Activated CD8-positive, alpha-beta memory T cell treated with anti-CD3 and anti-CD28 coated beads, Interleukin-2, amount 50 U/mL, for 48 hours (primary cell): ENCODE measurements around the gene CNN2.

Source experiments
- DNase-seq: peaks from one replicate; pipeline ENCODE4 v3.0.0-alpha.2; 2020

Gene CNN2

DNA sequence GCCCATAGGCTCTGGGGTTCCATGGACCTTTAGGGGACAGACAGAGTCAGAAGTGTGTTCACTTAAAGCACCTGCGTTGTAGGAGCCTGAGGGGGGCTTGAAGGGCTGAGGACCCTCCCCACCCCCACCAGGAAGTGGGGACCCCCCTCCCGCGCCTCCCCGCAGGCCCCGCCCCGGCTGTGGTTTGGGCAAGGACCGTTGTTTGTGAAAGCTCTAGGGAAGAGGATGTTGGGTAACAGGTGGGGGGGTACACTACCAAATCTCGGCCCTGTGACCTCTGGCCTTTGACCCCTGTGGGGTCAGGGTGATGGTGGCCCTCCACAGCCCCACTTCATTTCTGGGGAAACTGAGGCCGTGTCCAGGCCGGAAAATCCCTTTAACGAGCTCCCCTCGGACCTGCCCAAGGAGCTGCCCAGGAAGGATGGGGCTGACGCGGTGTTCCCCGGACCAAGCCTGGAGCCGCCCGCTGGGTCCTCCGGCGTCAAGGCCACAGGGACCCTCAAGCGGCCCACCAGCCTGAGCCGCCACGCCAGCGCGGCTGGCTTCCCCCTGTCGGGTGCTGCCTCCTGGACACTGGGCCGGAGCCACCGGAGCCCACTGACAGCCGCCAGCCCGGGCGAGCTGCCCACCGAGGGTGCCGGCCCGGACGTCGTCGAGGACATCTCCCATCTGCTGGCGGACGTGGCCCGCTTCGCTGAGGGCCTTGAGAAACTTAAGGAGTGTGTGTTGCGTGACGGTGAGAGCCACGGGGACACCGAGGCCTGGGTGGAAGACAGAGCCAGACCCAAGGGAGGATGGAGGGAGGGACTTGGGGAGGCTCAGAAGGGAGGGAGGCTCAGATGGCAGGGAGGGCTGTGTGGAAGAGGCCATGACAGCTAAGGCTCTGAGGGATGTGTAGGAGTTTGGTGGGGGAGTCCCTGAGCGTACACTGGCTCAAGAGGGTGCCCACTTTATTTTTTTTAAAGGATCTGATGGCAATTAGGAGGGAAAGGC lies 41.9 kb downstream of the CNN2 start:
- DNase-seq = no peak

DNA sequence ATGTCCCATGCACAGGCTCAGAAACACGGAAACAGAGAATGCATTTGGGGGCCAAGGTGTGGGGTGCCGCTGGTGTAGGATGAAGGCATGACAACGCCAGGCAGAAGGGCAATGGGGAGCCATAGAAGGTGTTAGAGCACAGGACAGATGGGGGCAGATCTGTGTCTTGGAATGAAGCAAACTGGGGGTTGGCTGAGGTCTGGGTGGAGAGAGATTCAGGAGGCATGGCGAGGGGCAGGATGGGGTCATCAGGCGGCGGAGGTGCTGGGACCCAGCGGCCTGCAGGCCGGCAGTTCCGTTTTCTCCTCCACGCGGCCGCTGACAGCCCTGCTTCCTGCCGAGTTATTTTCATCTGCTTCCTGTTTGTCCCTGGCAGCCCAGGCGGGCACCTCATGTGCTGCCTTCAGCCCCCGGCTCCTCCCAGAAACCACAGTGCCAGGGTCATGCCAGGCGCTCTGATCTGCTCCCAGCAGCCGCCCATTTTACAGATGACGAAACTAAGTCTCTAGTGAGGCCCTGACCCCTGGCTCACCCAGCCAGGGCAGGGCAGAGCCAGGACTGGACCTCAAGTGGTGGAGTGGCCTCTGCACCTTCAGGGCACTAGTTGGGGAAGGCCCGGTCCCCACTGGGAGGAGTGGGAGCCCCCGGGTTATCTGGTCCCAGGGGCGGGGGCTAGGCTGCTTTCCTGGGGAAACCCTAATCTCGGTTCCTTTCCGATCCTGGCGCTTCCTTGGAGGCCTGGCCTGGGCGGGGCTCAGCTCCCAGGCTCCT lies 42.8 kb downstream of the CNN2 start:
- no peak for DNase-seq

DNA sequence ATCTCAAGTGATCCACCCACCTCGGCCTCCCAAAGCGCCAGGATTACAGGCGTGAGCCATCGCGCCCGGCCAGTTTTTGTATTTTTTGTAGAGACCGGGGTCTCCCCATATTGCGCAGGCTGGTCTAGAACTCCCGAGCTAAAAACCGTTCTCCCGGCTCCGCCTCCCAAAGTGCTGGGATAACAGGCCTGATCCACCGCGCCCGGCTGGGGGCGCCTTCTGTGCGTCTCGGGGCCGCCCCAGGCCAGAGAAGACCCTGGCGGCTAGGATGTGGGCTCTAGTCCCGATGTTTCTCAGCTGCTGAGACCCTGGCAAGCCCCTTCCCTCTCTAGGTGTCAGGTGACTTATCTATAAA lies 44.1 kb downstream of the CNN2 start:
- DNase-seq = no peak

DNA sequence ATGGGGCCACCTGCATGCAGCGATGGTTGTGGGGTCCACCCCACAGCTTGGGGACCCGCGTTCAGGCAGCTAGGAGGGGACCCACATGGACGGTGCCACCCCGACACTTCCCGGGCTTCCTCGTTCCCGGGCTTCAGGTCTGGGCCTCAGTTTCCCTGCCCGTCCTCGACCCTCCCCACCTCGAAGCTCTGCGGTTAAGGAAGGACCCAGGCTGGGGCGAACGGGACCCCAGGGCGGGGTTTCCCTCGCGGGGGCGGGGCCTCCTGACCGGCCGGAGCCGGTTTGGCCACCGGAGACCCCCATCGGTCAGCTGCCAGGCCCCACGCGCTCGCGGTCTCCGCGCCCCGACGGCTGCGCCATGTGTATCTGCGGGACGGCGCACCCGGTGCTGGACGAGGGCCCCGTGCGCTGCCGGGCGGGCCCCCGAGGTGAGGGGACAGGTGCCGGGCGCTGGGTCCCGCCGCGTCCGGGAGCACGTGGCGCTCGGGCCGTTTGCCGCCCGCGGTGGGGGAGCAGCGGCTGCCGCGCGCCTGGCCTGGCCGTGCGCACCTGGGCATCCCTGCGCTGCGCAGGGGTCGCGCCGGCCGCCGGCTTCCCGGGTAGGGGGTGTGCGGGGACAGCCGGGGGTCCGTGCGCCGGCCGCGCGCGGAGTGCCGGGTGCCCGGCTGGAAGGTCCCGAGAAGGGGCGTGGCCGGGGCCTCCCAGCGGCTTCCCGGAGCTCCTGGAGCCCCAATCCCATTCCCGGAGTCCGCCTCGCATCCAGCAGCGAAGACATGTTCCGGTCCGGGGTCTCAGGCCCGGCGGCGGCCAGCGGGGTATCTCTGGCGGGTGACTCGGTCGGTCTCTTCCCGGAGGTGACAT lies 44.8 kb downstream of the CNN2 start:
- DNase-seq = no peak

DNA sequence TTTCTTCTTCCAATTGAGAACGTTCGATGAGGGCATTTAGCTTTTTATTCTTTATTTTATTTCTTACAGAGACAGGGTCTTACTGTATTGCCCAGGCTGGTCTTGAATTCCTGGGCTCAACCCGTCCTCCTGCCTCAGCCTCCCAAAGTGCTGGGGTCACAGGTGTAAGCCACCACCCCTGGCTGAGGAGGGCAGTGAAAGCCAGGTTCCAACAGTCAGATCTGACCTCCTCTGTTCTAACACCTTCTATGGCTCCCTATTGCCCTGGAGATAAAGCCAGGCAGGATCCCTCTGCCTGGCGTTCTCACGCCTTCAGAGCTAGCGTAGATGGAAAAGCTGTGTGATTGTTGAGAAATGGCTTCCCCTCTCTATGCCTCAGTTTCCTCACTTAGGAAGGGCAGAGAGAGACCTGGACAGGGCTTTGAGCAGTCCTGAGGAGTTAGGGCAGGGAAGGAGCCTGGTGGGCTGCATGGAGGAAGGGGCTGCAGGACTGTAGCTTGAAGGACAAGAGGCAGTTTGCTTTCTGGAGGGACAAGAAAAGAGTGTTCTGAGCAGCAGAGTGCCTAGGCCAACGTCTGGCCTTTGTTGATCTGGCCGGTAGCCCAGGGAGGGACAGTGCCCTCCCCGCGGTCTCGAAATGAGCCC lies 46.1 kb downstream of the CNN2 start:
- no peak for DNase-seq

DNA sequence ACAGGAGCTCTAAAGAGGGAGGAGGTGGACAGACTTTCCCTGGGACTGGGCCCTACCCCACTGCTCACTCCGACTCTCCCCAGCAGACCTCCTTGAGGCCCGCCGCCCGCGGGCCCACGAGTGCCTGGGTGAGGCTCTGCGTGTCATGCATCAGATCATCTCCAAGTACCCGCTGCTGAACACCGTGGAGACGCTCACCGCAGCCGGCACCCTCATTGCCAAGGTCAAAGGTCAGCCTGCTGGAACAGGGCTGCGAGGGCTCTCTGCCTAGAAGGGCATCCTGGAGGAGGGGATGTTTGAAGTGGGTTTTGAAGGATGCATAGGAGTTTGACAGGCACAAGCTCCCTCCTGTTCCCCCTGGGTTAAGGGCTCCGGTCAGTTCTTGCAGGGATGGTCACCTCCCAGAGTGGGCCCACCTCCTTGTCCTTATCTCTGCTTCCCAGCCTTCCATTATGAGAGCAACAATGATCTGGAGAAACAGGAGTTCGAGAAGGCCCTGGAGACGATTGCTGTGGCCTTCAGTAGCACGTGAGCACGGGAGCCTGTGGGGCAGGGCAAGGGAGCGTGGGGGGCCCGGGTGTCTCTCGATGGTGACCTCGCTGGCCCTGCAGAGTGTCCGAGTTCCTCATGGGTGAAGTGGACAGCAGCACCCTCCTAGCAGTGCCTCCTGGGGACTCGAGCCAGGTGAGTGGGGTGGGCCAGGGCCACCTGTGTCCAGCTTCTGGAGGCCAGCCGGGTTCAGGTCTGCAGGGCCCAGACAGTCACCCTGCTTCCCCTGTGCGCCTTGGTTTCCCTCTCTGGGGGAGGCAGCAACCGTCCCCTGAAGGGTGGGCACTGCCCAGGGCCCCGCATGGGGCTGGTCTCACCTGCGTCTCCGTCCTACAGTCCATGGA lies 46.9 kb downstream of the CNN2 start:
- DNase-seq = no peak

DNA sequence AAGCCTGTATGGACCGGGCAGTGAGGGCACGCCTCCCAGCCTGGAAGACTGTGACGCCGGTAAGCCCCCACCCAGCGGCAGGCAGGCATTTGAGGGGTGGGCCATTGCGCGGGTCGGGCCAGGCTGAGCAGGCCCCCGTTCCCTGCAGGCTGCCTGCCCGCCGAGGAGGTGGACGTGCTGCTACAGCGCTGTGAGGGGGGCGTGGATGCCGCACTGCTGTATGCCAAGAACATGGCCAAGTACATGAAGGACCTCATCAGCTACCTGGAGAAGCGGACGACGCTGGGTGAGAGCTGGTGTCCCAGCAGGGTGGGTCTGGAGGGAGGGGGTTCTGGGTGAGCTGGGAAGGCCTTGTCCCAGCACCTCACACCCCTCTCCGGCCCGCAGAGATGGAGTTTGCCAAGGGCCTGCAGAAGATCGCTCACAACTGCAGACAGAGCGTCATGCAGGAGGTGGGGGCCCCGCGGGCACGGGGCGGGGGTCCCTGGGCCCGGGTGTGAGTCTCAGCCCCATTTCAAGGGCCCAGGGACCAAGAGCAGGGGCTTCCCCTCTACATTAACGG lies 47.6 kb downstream of the CNN2 start:
- no peak for DNase-seq

DNA sequence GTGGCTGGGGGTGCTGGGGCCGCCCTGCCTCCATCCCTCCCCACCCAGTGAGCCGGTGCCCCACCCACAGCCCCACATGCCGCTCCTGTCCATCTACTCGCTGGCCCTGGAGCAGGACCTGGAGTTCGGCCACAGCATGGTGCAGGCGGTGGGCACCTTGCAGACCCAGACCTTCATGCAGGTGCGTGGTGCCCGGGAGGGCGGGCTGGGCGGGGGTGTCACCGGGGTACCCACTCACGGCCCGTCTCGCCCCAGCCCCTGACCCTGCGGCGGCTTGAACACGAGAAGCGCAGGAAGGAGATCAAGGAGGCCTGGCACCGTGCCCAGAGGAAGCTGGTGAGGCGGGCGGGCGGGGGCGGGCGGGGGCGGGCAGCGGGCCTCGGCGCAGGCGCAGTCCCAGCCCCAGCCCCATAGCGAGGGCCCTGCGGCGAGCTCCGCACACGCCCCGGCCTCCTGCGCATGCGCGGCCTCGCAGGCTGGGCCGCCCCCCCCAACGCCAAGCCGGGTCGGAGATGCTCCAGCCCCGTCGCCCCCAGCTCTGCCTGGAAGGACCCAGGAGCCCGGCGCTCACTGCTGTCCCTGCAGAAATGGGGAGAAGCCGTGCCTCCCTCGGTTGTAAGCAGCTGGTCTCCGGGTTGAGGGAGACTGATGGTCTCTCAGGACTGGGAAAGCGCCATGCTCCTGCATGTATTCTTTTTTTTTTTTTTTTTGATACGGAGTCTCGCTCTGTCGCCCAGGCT lies 48.3 kb downstream of the CNN2 start:
- peak; percentile 92 for DNase-seq

DNA sequence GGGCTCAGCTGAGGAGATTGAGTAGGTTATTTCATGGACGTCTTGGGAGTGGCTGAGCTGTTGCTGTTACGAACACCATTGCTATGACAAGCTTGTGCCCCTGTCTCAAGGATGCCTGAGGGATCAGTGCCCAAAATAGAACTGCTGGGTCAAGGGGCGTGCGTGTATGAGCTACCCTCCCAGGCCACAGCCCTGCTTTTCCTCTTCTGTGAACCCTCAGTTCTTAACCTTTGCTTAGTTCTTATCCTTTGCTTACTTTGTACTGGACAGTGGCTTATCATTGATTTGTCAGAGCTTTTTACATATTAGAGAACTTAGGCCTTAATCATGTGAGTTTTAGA lies 49.6 kb downstream of the CNN2 start:
- no peak for DNase-seq

DNA sequence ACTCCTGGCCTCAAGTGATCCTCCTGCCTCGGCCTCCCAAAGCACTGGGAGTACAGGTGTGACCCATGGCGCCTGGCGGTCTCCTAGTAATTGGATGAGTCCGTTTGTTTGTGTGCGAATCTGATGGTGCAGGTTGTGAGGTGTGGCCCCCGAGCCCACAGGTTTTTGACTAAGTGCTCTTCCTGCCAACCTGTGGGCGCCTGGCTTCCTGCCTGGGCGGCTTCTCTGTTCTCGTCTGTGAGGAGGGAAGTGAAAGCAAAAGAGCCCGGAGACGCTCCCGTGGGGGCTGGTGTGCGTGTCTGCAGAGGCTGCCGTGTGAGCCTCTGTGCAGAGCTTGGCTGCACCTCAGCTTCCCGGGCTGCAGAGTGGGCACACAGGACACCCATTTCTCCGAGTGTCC lies 50.5 kb downstream of the CNN2 start:
- peak; percentile 90 for DNase-seq

DNA sequence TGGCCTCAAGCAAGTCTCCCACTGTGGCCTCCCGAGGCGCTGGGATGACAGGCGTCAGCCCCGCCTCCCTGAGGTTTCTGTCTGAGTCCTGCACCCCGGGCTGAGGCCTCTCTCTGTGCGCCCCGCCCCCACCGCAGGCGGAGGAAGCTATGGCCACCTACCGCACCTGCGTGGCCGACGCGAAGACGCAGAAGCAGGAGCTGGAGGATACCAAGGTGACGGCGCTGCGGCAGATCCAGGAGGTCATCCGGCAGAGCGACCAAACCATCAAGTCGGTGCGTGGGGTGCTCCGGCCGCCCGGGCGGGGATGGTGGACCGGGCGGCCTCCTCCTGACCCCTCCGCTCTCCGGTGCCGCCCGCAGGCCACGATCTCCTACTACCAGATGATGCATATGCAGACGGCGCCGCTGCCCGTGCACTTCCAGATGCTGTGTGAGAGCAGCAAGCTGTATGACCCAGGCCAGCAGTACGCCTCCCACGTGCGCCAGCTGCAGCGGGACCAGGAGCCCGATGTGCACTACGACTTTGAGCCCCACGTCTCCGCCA lies 53.2 kb downstream of the CNN2 start:
- peak; percentile 86 for DNase-seq

DNA sequence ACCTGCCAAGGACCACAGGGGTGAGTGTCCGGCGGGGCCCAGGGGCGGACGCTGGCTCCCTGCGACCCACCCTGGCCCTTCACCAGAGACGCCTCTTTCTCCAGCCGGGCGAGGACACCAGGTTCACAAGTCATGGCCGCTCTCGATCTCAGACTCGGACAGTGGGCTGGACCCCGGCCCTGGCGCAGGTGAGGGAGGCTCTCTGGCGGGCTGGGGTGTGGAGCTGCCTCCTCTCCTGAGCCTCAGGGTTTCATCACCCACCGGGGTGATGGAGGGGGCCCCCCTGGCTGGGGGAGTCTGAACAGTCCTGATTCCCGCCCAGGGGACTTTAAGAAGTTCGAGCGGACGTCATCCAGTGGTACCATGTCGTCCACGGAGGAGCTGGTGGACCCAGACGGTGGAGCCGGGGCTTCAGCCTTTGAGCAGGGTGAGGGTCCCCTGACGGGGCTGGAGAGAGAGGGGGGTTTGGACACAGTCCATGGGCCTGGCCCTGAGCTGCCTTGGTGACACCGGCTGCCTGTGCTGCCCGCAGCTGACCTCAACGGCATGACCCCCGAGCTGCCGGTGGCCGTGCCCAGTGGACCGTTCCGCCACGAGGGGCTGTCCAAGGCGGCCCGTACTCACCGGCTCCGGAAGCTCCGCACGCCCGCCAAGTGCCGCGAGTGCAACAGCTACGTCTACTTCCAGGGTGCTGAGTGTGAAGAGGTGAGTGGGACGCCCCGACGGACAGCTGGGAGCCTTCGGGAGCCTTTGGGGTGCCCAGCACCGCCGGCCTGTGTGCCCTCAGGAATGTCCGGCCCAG lies 54.2 kb downstream of the CNN2 start:
- DNase-seq = no peak

DNA sequence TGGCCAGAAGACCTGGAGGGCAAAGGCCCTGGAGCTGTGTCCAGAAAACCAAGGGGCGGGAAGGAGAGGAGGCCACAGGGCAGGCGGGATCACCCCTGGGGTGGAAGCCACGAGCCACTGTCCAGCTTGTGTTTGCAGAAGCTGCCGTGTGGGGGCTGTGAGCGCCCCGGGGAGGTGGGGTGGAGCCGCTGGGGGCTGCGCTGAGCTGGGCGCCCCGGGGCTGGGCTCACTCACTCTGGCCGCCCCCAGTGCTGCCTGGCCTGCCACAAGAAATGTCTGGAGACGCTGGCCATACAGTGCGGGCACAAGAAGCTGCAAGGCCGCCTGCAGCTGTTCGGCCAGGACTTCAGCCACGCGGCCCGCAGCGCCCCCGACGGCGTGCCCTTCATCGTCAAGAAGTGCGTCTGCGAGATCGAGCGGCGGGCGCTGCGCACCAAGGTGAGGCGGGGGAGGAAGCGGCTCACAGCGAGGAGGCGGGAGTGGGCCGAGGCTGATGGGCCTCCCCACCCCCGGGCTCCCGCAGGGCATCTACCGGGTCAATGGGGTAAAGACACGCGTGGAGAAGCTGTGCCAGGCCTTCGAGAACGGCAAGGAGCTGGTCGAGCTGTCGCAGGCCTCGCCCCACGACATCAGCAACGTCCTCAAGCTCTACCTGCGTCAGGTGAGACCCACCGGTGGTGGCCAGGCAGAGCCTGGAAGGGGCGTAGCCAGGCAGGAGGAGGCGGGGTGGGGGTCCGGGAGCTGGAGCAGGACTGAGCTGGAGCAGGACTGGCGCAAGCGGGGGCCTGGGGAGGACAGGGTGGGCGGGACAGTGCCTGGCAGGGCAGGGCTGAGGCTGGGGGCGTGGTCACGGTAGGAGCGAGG lies 55.1 kb downstream of the CNN2 start:
- no peak for DNase-seq

DNA sequence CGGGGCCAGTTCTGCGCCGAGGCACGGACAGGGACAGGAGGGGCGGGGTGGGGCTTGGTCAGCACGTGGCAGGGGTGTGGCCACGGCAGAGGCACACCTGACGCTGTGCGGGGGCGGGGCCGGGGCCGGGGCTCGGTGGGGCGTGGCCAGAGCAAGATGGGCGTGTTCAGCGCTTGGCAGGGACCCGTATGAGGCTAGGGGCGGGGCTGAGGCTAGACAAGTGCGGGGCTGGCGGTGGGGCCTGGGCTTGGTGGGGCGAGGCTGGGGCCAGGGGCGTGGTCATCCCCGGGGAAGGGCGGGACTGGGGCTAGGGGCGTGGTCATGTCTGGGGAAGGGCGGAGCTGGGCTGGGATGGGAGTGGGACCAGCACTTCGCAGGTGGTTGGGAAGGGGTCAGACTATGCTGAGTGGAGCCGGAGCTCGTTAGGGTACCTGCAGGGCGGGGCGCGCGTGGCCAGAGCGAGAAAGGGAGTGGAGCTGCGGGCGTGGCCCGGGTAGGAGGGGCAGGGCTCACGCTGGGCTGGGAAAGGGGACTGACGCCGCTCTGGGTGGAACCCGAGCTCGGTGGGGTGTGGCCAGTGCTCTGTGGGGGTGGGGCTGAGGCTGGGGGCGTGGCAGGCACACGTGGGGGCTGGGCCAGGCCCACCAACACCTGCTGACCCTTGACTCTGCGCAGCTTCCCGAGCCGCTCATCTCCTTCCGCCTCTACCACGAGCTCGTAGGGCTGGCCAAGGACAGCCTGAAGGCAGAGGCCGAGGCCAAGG lies 55.9 kb downstream of the CNN2 start:
- DNase-seq = peak; percentile 92

DNA sequence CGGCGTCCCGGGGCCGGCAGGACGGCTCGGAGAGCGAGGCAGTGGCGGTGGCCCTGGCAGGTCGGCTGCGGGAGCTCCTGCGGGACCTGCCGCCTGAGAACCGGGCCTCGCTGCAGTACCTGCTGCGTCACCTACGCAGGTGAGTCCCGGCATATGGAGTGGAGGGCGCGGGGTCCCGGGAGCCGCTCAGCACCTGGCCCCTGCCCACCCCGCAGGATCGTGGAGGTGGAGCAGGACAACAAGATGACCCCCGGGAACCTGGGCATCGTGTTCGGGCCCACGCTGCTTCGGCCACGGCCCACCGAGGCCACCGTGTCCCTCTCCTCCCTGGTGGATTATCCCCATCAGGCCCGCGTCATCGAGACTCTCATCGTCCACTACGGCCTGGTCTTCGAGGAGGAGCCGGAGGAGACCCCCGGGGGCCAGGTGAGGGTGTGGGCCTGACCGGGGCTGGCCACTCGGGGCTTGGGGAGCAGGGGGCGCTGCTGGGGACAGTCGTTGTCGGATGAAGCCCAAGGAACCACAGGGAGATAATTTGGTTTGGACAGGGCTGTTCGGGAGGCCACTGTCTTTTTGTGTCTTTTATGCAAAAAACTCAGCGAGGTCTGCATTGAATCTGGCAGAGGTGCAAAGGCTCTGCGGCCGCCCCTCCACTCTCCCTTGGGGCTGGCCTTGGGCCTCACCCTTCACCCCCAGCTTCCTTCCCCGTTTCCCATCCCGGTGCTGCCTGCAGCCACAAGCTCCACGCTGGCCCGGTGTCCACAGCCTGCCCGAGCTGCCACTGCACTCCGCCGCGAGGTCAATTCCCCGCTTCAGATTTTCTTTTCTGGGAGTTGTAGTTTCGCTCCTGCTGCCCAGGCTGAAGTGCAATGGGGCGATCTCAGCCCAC lies 56.8 kb downstream of the CNN2 start:
- DNase-seq = no peak
